ENCODE data around the gene COA8.
"Not testable (repeated sequence)": the region's sequence is repeated elsewhere in the genome, so short reads cannot be mapped to it uniquely, and the experiment has no call there.

COA8 gene

GRCh38 chr14:103521438-103521950 lies 41.3 kb upstream of the COA8 start:
- peak overlapping the region; percentile 76 for H3K4me3 ChIP-seq (ENCODE audit: low read depth, low read length)
- peaks cover 21% of the 10 kb centered on the region for H3K36me3 ChIP-seq (ENCODE audit: control insufficient read depth, insufficient read depth, low read length)
- peaks cover 5% of the 10 kb centered on the region for H3K4me1 ChIP-seq (ENCODE audit: control insufficient read depth, insufficient read depth, low read length)
- no peaks in the 10 kb centered on the region for H3K9me3 ChIP-seq (ENCODE audit: control insufficient read depth, insufficient read depth, low read length)
- peaks cover 16% of the 10 kb centered on the region for H3K27me3 ChIP-seq (ENCODE audit: control insufficient read depth, insufficient read depth, low read length)
- peak overlapping the region; percentile 37 for H3K9ac ChIP-seq (ENCODE audit: low read depth, low read length)

DNA sequence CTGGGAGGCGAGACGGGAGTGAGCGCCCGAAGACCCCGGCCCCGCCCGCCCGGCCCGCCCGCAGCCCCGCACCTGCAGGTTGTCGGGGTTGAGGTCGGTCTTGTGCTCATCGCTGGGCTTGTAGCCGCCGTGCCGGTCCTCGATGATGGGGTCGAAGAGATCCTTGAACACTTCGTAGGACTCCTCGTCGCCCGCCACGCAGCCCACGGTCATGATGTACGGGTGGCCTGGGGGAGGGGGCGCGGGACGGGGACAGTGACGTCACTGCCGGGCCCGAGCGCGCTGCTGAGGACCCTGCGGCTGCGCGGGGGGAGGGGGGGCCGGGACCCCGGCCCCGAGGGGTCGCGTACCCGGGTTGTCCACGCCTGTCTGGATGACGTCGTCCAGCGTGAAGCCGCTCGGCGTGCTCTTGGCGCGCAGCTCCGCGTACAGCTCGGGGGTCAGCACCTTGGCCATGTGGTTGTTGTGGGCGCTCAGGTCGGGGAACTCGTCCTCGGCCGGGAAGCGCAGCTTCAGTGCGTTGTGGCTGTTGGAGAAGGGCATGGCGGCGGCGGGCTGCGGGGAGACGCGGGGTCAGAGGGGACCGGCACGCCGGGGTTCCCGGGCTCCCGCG lies 40.7 kb upstream of the COA8 start:
- H3K4me3 ChIP-seq (ENCODE audit: low read depth, low read length): peak overlapping the region; percentile 76
- H3K9me3 ChIP-seq (ENCODE audit: control insufficient read depth, insufficient read depth, low read length): no peaks in the 10 kb centered on the region
- peak overlapping the region; percentile 73 for H3K9ac ChIP-seq (ENCODE audit: low read depth, low read length)
- peaks cover 16% of the 10 kb centered on the region for H3K27me3 ChIP-seq (ENCODE audit: control insufficient read depth, insufficient read depth, low read length)
- peaks cover 5% of the 10 kb centered on the region for H3K4me1 ChIP-seq (ENCODE audit: control insufficient read depth, insufficient read depth, low read length)
- peaks cover 21% of the 10 kb centered on the region for H3K36me3 ChIP-seq (ENCODE audit: control insufficient read depth, insufficient read depth, low read length)

GRCh38 chr14:103522649-103523574 lies 39.8 kb upstream of the COA8 start, which contains the start of gene CKB:
Gene CKB, minus strand, starts transcription at chr14:103522830. Its CDS starts 337 bp downstream, at chr14:103522493.
- H3K4me3 ChIP-seq (ENCODE audit: low read depth, low read length): peak within 1 kb of the TSS; percentile 76
- H3K9ac ChIP-seq (ENCODE audit: low read depth, low read length): peak within 1 kb of the TSS; percentile 73
- H3K27me3 ChIP-seq (ENCODE audit: control insufficient read depth, insufficient read depth, low read length): peaks cover 16% of the 10 kb centered on the region
- peaks cover 5% of the 10 kb centered on the region for H3K4me1 ChIP-seq (ENCODE audit: control insufficient read depth, insufficient read depth, low read length)
- H3K36me3 ChIP-seq (ENCODE audit: control insufficient read depth, insufficient read depth, low read length): peaks cover 21% of the 10 kb centered on the region
- H3K9me3 ChIP-seq (ENCODE audit: control insufficient read depth, insufficient read depth, low read length): no peaks in the 10 kb centered on the region

DNA sequence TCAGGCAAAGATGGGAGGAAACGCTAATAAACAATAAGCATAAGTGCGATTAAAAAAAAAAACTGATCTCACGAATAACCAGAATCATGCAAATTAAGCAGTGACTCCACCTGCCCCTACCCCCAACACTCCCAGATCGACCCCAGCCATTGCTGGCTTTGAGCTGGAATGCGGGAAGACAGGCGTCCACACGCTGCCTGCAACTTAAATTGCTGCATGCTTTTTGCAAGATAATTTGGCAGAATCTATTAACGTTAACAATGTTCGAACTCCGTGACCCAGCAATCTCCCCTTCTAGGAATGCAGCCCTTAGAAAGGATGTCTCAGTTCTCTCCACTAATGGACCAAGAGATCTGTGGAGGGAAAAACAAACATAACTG lies 39.2 kb upstream of the COA8 start:
- peaks cover 16% of the 10 kb centered on the region for H3K27me3 ChIP-seq (ENCODE audit: control insufficient read depth, insufficient read depth, low read length)
- peak overlapping the region; percentile 76 for H3K4me3 ChIP-seq (ENCODE audit: low read depth, low read length)
- H3K36me3 ChIP-seq (ENCODE audit: control insufficient read depth, insufficient read depth, low read length): peaks cover 21% of the 10 kb centered on the region
- peaks cover 8% of the 10 kb centered on the region for H3K4me1 ChIP-seq (ENCODE audit: control insufficient read depth, insufficient read depth, low read length)
- no peak overlapping the region for H3K9ac ChIP-seq (ENCODE audit: low read depth, low read length)
- H3K9me3 ChIP-seq (ENCODE audit: control insufficient read depth, insufficient read depth, low read length): no peaks in the 10 kb centered on the region

- peaks cover 16% of the 10 kb centered on the region for H3K27me3 ChIP-seq (ENCODE audit: control insufficient read depth, insufficient read depth, low read length)
- no peak overlapping the region for H3K9ac ChIP-seq (ENCODE audit: low read depth, low read length)
- H3K4me1 ChIP-seq (ENCODE audit: control insufficient read depth, insufficient read depth, low read length): peaks cover 8% of the 10 kb centered on the region
- H3K4me3 ChIP-seq (ENCODE audit: low read depth, low read length): peak overlapping the region; percentile 76
- H3K36me3 ChIP-seq (ENCODE audit: control insufficient read depth, insufficient read depth, low read length): peaks cover 19% of the 10 kb centered on the region
- H3K9me3 ChIP-seq (ENCODE audit: control insufficient read depth, insufficient read depth, low read length): no peaks in the 10 kb centered on the region
Measured at GRCh38 chr14:103524002-103524935, 38.5 kb upstream of the COA8 start.

- H3K9me3 ChIP-seq (ENCODE audit: control insufficient read depth, insufficient read depth, low read length); H3K4me1 ChIP-seq (ENCODE audit: control insufficient read depth, insufficient read depth, low read length); H3K9ac ChIP-seq (ENCODE audit: low read depth, low read length); H3K4me3 ChIP-seq (ENCODE audit: low read depth, low read length): not testable (repeated sequence)
- Histone ChIP-seq H3K36me3 (ENCODE audit: control insufficient read depth, insufficient read depth, low read length) (peaks cover 10% of the 10 kb centered on the region), H3K27me3 (ENCODE audit: control insufficient read depth, insufficient read depth, low read length) (peaks cover 16% of the 10 kb centered on the region)
Measured at GRCh38 chr14:103525430-103526246, 37.1 kb upstream of the COA8 start.

DNA sequence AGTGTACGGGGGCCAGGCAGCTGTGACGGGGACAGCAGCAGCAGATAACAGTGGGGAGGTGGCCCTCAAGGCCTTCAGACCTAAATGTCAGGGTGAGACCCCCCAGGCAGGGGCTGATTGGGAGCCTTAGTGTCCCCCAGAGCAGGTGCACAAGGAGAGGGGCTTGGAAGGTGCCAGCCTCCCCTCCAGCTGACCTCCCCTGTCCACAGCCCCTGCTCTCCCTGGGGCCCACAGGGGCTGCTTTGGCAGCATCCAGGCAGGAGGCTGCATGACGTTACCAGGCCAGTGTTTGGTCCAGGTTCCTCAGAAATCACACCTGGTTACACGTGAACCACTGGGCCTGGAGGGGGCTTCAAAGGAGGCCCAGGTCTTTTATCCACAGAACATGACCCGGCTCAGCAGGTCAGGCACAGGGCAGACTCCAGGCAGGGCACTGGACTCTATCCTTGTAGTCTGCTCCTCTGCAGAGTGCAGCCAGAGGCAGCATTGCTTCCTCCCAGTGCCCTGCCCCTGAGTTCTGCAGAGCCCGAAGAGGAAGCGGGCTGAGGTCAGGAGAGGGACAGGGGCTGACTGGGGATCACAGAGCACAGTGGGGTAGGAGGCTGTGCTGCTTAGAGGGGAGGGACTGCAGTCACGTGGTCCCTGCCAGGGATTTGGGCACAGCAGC lies 36.4 kb upstream of the COA8 start:
- Histone ChIP-seq H3K9ac (ENCODE audit: low read depth, low read length) (no peak overlapping the region), H3K27me3 (ENCODE audit: control insufficient read depth, insufficient read depth, low read length) (peaks cover 16% of the 10 kb centered on the region), H3K4me3 (ENCODE audit: low read depth, low read length) (no peak overlapping the region), H3K9me3 (ENCODE audit: control insufficient read depth, insufficient read depth, low read length) (no peaks in the 10 kb centered on the region), H3K36me3 (ENCODE audit: control insufficient read depth, insufficient read depth, low read length) (peaks cover 13% of the 10 kb centered on the region), H3K4me1 (ENCODE audit: control insufficient read depth, insufficient read depth, low read length) (peaks cover 8% of the 10 kb centered on the region)

DNA sequence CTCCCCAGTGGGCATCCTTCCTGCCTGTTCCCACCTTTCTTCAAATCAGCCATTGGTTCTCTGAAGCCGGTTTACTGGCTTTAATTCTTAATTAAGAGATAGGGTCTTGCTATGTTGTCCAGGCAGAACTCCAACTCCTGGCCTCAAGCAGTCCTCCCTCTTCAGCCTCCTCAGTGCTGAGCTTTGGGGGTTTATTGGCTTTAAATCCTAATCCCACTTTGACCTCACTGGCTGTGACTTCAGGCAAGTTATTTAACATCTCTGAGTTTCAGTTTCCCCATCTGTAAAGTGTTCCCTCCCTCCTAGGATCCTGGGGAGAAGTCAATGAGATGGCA lies 35.9 kb upstream of the COA8 start:
- no peaks in the 10 kb centered on the region for H3K9me3 ChIP-seq (ENCODE audit: control insufficient read depth, insufficient read depth, low read length)
- peaks cover 16% of the 10 kb centered on the region for H3K27me3 ChIP-seq (ENCODE audit: control insufficient read depth, insufficient read depth, low read length)
- peaks cover 8% of the 10 kb centered on the region for H3K4me1 ChIP-seq (ENCODE audit: control insufficient read depth, insufficient read depth, low read length)
- no peak overlapping the region for H3K9ac ChIP-seq (ENCODE audit: low read depth, low read length)
- no peak overlapping the region for H3K4me3 ChIP-seq (ENCODE audit: low read depth, low read length)
- H3K36me3 ChIP-seq (ENCODE audit: control insufficient read depth, insufficient read depth, low read length): peaks cover 12% of the 10 kb centered on the region

DNA sequence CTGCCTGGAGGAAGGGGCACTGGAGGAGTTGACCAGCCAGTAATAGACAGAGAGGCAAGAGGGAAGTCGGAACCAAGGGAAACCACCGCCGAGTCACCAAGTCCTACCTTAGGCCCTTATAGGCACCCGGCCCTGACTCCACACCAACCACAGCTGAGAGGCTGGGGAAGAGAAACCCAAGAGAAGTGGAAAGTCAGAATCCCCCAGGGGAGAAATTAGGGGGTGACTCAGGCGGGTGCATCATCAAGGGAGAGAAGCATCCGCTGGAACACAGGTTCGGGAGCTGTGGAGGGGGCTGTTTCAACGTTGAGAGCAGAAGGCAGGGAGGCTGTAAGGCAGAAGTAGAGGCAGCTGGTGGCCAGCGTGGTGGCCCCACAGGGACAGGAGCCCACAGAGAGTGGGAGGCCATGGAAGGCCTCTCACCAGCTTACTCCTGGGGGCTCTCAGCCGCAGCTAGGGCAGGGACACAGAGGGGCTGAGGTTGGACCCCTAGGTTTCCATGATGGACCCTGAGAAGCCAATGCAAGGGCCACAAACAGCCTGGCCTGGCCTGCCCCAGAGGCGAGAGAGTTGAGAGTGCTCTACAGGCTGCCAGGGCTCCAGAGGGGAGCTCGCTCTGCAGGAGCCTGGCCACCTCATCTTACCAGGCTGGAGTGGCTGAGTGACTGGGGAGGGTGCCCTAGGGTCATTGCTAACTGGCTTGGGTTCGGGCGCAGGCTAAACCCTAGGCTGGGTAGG lies 35.2 kb upstream of the COA8 start:
- Histone ChIP-seq H3K36me3 (ENCODE audit: control insufficient read depth, insufficient read depth, low read length) (peaks cover 12% of the 10 kb centered on the region), H3K27me3 (ENCODE audit: control insufficient read depth, insufficient read depth, low read length) (peaks cover 16% of the 10 kb centered on the region), H3K9ac (ENCODE audit: low read depth, low read length) (no peak overlapping the region), H3K4me1 (ENCODE audit: control insufficient read depth, insufficient read depth, low read length) (peaks cover 8% of the 10 kb centered on the region), H3K9me3 (ENCODE audit: control insufficient read depth, insufficient read depth, low read length) (no peaks in the 10 kb centered on the region), H3K4me3 (ENCODE audit: low read depth, low read length) (no peak overlapping the region)

- Histone ChIP-seq H3K27me3 (ENCODE audit: control insufficient read depth, insufficient read depth, low read length) (peaks cover 15% of the 10 kb centered on the region), H3K4me3 (ENCODE audit: low read depth, low read length) (peak overlapping the region; percentile 67), H3K4me1 (ENCODE audit: control insufficient read depth, insufficient read depth, low read length) (peaks cover 8% of the 10 kb centered on the region), H3K9ac (ENCODE audit: low read depth, low read length) (peak overlapping the region; percentile 56), H3K36me3 (ENCODE audit: control insufficient read depth, insufficient read depth, low read length) (peaks cover 16% of the 10 kb centered on the region), H3K9me3 (ENCODE audit: control insufficient read depth, insufficient read depth, low read length) (no peaks in the 10 kb centered on the region)
Measured at GRCh38 chr14:103528146-103528586, 34.6 kb upstream of the COA8 start.

Data from iPS-15b (cell line).